ENCODE results near the gene FGD5.
"Not testable (repeated sequence)": the region's sequence is repeated elsewhere in the genome, so short reads cannot be mapped to it uniquely, and the experiment has no call there.

The FGD5 gene

GRCh38 chr3:14808025-14808424, 10.7 kb upstream of the FGD5 start:
- DNase-seq = no peak

GRCh38 chr3:14808502-14809266, 10.1 kb upstream of the FGD5 start:
- no peak for DNase-seq

DNA sequence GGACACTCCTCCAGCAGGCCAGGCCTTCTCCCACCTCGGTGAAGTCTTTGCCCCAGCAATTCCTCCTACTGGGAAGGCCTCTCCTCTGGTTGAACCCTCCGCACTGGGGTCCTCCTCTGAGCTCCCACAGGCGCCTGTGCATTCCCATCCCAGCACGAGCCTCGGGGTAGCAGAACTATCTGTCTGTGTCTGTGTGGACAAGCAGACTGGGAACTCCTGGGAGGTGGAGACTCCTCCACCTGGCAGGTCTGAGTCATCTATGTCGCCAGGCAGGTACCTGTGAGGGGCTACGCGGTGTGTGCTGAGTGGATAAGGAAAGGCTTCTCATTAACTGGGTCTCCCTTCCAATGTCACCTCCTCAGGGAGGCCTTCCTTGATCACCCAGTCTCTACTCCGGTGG, 9.2 kb upstream of the FGD5 start:
- not testable (repeated sequence) for DNase-seq

GRCh38 chr3:14810070-14810791, 8.5 kb upstream of the FGD5 start:
- no peak for DNase-seq

- no peak for DNase-seq
Measured at GRCh38 chr3:14810801-14811661, 7.7 kb upstream of the FGD5 start.

DNA sequence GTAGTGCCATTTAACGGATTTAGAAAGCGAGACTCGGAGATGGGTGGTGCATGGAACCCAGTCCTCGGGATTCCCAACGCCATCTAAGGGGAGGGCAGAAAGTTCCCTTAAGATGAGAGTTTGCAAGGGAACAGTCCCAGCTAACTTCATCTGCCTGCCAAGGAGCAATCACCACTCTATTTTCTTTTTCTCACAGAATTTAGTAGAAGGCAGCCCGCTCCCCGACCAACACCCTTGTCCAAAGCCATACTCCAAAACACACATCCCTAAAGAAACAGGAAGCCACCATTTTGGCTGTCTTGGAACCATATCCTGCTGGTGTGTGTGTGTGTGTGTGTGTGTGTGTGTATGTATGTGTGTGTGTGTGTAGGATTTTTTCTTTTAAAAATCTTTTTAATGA, 7.1 kb upstream of the FGD5 start:
- no peak for DNase-seq

DNA sequence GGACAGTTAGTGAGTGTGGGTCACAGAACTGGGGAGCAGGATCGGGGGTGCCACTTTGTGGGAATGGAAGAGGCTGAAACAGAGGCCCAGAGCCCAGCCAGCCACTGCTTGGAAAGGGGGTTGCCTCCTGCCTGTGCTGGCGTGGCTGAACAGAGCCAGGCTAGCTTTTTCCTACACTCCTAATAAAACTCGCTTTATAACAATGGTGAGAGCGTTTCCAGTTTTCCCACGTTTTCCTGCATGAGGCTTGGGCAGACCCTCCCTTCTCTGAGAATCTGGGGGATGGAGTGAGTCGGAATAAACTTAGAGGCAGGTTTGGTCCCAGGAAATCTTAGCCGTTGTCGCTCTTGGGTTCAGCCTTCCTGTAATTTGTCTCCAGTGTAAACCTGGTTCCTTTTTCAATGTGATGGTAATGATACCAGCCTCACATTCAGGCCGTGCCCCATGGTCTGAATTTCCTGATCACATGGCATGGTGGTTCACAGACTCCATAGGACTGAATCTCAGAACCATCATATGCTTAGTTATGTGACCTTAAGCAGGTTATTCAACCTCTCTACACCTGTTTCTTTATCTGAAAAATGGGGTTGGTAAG, 6.5 kb upstream of the FGD5 start:
- no peak for DNase-seq

- no peak for DNase-seq
Measured at GRCh38 chr3:14814411-14814871, 4.3 kb upstream of the FGD5 start.

- no peak for DNase-seq
Measured at GRCh38 chr3:14816359-14816758, 2.4 kb upstream of the FGD5 start.

GRCh38 chr3:14819671-14820070, 909 bp downstream of the FGD5 start:
- DNase-seq = no peak

DNA sequence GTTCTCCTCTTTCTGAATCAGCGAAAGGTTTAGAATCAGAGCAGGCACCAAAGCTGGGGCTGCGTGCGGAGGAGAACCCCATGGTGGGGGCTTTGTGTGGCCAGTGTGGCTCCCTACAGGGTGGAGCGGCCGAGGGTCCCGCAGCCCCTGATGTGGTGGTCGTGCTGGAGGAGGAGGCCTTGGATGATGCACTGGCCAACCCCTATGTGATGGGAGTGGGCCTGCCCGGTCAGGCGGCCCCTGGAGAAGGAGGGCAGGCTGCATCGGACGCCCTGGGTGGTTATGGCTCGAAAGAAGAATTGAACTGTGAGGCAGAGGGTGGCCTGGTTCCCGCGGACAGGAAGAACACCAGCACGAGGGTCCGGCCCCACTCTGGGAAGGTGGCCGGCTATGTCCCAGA, 1.4 kb downstream of the FGD5 start:
- no peak for DNase-seq

- DNase-seq = no peak
Measured at GRCh38 chr3:14821151-14821550, 2.4 kb downstream of the FGD5 start.

DNA sequence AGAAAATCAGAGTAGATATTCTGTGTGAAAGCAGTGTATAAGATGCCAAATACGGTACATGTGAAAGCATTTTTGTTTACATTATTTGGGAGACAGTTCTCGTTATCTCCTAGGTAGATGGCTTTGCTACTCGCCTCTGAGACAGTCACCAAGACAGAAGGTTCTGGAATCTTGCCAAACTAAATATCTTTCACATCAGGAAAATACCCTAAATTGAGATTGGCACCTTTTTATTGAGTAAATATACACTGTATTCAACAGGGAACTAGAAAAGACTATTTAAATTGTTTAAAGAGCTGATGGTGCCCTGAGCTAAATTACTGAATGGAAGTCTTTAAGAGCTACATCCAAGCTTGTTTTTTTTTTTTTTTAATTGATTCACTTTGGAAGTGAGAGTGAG, 3.4 kb downstream of the FGD5 start:
- DNase-seq = no peak

GRCh38 chr3:14822670-14823390, 4.1 kb downstream of the FGD5 start:
- no peak for DNase-seq

DNA sequence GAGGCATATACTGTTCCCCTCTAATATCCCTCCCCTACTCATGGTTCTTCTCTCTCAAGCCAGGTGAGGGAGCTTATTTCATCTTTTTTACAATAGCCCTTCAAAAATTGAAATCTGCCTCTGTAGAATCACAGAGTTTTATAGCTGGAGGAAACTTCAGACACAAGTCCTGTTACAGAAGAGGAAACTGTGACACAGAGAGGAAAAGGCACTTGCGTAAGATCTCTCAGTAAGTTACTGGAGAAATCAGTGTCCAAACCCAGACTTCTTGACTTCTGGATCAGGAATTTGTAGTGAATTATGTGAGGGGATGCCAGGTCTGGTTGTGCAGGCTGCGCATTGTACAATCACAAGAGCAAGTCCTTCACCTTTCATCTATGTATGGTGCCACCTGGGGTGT, 4.6 kb downstream of the FGD5 start:
- no peak for DNase-seq

- no peak for DNase-seq
Measured at GRCh38 chr3:14823910-14824629, 5.3 kb downstream of the FGD5 start.

GRCh38 chr3:14824646-14825045, 5.9 kb downstream of the FGD5 start:
- DNase-seq = no peak

DNA sequence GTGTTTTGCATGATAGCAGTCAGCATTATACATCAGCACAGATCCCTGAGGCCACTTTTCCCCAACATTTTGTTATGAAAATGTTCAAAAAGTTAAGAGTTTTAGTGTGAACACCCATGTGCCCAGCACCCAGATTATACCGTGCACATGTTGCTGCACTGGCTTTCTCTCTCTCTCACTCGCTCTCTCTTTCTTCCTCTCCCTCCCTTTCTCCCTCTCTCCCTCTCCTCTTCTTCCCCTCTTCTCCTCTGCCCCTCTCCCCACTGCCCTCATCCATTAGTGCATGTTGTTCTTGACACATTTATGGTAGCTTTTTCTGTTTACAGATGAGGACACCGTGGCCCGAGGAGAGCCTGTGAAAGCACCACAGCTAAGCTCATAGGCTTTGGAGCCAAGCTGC, 7.3 kb downstream of the FGD5 start:
- DNase-seq = no peak

DNA sequence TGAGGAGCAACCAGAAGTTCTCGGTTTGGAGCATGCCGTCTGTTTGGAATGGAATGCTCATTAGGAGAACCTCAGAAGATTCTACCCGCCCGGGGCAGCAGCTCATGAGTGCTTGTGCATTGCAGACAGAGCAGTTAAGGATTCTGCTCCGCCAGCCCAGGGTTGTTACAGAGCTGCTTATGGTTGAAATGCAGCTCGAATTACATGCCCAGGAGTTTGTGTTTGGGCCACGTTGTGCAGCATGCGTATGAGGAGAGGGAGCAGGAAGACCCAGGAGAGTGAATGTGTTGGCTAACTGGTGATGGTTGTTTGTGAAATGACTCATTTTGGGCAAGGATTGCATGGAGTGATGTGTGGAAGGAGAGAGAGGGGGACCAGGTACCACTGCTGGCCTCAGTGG, 9.0 kb downstream of the FGD5 start:
- DNase-seq = no peak

DNA sequence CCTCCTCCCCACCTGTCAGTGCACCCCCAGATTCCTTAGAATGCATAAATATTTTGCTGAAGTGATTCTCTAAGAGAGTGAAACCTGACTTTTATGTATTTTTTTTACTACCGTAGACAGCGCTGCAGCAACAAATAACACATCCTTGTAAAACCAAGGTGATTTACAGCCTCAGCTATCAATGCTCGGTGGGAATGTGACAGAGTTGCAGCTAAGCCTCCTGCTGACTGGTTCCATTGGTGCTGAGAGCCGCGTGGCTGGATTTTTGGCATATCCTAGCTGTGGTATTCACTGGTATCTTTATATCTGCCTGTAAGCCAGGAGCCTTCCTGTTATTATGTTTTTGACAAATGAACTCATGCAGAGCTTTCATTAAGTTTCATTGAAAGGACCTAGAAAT, 11.0 kb downstream of the FGD5 start:
- no peak for DNase-seq

- no peak for DNase-seq
Measured at GRCh38 chr3:14831916-14832450, 13.2 kb downstream of the FGD5 start.
